NCI-H1105 (cell line): Measurements from ENCODE around the gene CD53.
A peak's percentile ranks its signal among the peaks of the same experiment; 100 is the strongest.
"Not testable (repeated sequence)": the region's sequence is repeated elsewhere in the genome, so short reads cannot be mapped to it uniquely, and the experiment has no call there.

ENCODE experiments used
- DNase-seq: peaks from one replicate; lab custom pipeline; 2025; lab: John Stamatoyannopoulos, UW

CD53 gene

GRCh38 chr1:110872745-110873720 lies at the start of gene CD53:
CD53 (plus strand) TSS chr1:110873148; CDS start chr1:110891409, 18,261 bp downstream.
- DNase-seq = no peak

- no peak for DNase-seq
Observed at GRCh38 chr1:110824192-110824591, 48.8 kb upstream of the CD53 start.

GRCh38 chr1:110829955-110830553 lies 42.9 kb upstream of the CD53 start:
- peak; percentile 37 for DNase-seq

GRCh38 chr1:110833779-110834178 lies 39.2 kb upstream of the CD53 start:
- DNase-seq = not testable (repeated sequence)

GRCh38 chr1:110846861-110847260 lies 26.1 kb upstream of the CD53 start:
- DNase-seq = no peak

GRCh38 chr1:110850145-110850544 lies 22.8 kb upstream of the CD53 start:
- no peak for DNase-seq

- DNase-seq = no peak
Observed at GRCh38 chr1:110850627-110851026, 22.3 kb upstream of the CD53 start.

GRCh38 chr1:110853135-110853534 lies 19.8 kb upstream of the CD53 start:
- DNase-seq = no peak

GRCh38 chr1:110856410-110856809 lies 16.5 kb upstream of the CD53 start:
- DNase-seq = no peak

- DNase-seq = no peak
Observed at GRCh38 chr1:110857964-110858948, 14.7 kb upstream of the CD53 start.

- DNase-seq = no peak
Observed at GRCh38 chr1:110859062-110859461, 13.9 kb upstream of the CD53 start.

GRCh38 chr1:110860174-110860573 lies 12.8 kb upstream of the CD53 start:
- DNase-seq = no peak

- not testable (repeated sequence) for DNase-seq
Observed at GRCh38 chr1:110860620-110861019, 12.3 kb upstream of the CD53 start.

- not testable (repeated sequence) for DNase-seq
Observed at GRCh38 chr1:110861942-110862341, 11.0 kb upstream of the CD53 start.

- DNase-seq = no peak
Observed at GRCh38 chr1:110864287-110864686, 8.7 kb upstream of the CD53 start.

- DNase-seq = no peak
Observed at GRCh38 chr1:110870721-110871388, 2.1 kb upstream of the CD53 start.

GRCh38 chr1:110872366-110872744 lies 593 bp upstream of the CD53 start:
- DNase-seq = no peak

- DNase-seq = no peak
Observed at GRCh38 chr1:110873856-110874255, 908 bp downstream of the CD53 start.

- no peak for DNase-seq
Observed at GRCh38 chr1:110874324-110875215, 1.6 kb downstream of the CD53 start.

- DNase-seq = no peak
Observed at GRCh38 chr1:110875216-110875731, 2.3 kb downstream of the CD53 start.
